Retinal pigment epithelial cell (primary cell): Measurements from ENCODE around the gene DAG1.

Experiments
- DNase-seq: peaks from one replicate; pipeline ENCODE4 v3.0.0-alpha.2; 2010; ENCODE audit warnings: low read depth
- H3K4me3 ChIP-seq: 2 replicates; pipeline ENCODE4 v1.5.1; 2011; ENCODE audit warnings: mild to moderate bottlenecking, low read length, control low read depth, moderate library complexity
- TF ChIP-seq, protein P1 (sequence below): conservative IDR thresholded peaks from 2 replicates; pipeline ENCODE4 v1.5.1; 2011; ENCODE audit warnings: low read depth, low read length, control low read depth, inconsistent platforms

Gene DAG1

GRCh38 chr3:49469936-49470713 lies at the start of gene DAG1:
Gene DAG1 (plus strand): TSS chr3:49470267. CDS start chr3:49510535, 40,268 bp downstream.
- peak; percentile 87 for DNase-seq
- peak within 1 kb of the TSS; percentile 88 for H3K4me3 ChIP-seq
- TF ChIP-seq, protein P1, sequence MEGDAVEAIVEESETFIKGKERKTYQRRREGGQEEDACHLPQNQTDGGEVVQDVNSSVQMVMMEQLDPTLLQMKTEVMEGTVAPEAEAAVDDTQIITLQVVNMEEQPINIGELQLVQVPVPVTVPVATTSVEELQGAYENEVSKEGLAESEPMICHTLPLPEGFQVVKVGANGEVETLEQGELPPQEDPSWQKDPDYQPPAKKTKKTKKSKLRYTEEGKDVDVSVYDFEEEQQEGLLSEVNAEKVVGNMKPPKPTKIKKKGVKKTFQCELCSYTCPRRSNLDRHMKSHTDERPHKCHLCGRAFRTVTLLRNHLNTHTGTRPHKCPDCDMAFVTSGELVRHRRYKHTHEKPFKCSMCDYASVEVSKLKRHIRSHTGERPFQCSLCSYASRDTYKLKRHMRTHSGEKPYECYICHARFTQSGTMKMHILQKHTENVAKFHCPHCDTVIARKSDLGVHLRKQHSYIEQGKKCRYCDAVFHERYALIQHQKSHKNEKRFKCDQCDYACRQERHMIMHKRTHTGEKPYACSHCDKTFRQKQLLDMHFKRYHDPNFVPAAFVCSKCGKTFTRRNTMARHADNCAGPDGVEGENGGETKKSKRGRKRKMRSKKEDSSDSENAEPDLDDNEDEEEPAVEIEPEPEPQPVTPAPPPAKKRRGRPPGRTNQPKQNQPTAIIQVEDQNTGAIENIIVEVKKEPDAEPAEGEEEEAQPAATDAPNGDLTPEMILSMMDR = no peak

DNA sequence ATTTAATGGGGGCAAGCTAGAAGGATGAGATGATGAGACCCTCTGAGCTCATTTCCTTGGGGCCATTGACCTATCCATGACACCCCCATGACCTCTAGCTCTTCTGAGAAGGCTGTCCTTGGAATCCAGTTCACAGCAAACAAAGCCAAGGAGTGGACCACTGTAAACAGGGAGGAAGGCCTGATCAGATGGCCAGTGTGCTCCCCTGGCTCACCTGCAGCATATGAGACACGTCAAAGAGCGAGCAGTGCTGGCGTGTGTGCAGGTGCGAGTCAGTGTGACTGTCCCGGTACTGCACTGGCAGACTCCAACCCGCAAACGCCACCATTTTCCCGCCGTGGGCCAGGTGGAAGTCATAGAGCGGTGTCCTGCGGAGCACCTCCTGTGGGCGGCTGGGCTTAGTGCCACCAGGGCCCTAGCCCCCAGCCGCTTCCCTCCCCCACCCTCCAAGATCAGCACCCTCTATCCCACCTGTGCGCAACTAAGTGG lies 48.1 kb upstream of the DAG1 start:
- TF ChIP-seq, protein P1 = peak; percentile 13
- DNase-seq = no peak
- peak overlapping the region; percentile 56 for H3K4me3 ChIP-seq

GRCh38 chr3:49422379-49423248 lies 47.5 kb upstream of the DAG1 start, which contains the start of gene AMT:
Gene AMT (minus strand): TSS chr3:49422473. CDS start chr3:49422450, 23 bp downstream.
- DNase-seq = no peak
- peak within 1 kb of the TSS; percentile 56 for H3K4me3 ChIP-seq
- TF ChIP-seq, protein P1 = no peak

GRCh38 chr3:49424816-49425215 lies 45.3 kb upstream of the DAG1 start:
- H3K4me3 ChIP-seq = no peak overlapping the region
- no peak for DNase-seq
- TF ChIP-seq, protein P1 = no peak

DNA sequence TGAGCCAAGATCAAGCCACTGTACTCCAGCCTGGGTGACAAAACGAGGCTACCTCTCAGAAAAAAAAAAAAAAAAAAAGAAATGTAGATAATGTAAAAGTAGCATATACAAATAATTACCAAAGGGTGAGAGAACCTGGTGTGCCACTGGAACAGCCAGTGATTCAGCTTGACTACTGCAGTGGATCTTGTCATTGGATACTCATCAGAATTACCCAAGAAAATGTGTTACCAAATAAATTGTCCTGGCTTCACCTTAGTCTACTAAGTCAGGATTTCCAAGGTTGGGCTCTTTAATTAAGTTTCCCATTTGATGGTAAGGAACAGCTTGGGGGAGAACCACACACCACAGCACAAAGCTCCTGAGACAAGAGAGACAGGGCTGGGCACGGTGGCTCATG lies 42.5 kb upstream of the DAG1 start:
- no peak for DNase-seq
- TF ChIP-seq, protein P1 = no peak
- H3K4me3 ChIP-seq = no peak overlapping the region

GRCh38 chr3:49428752-49429080 lies 41.4 kb upstream of the DAG1 start:
- DNase-seq = no peak
- peak overlapping the region; percentile 73 for H3K4me3 ChIP-seq
- TF ChIP-seq, protein P1 = peak; percentile 10
